Suprapubic skin (tissue), 4 donors: Measurements from ENCODE around the gene KCNK13.

Source experiments
- CTCF ChIP-seq, 2 donors: fragments of 200-600 bp in 1 of 2; fragments of 450-650 bp in 1 of 2; sonication (generic) in 1 of 2; IDR thresholded peaks; one replicate each; pipeline ENCODE4 v1.5.1; 2016 to 2019; ENCODE audit warnings: antibody characterized with exemption in 2 of 2, mild to moderate bottlenecking in 1 of 2, moderate library complexity in 1 of 2
- EP300 ChIP-seq: sonication (generic); formaldehyde crosslinking; IDR thresholded peaks from one replicate; pipeline ENCODE4 v1.6.1; 2017; ENCODE audit warnings: antibody characterized with exemption
- POLR2A ChIP-seq, 2 donors: fragments of 450-650 bp; IDR thresholded peaks; one replicate each; pipeline ENCODE4 v1.6.1; 2017; ENCODE audit warnings: antibody characterized with exemption in 2 of 2, mild to moderate bottlenecking in 2 of 2, moderate library complexity in 2 of 2
- POLR2AphosphoS5 ChIP-seq, 3 donors: sonication (generic); formaldehyde crosslinking; IDR thresholded peaks; one replicate each; pipeline ENCODE4 v1.6.1; 2017; ENCODE audit warnings: antibody characterized with exemption in 3 of 3

- TF ChIP-seq POLR2A (IDR thresholded peaks at IDR 0.05) (no peak), CTCF (IDR thresholded peaks at IDR 0.05) (no peak), EP300 (no peak), POLR2AphosphoS5 (IDR thresholded peaks at IDR 0.05) (no peak)
These were observed 669 bp upstream of the KCNK13 start for GRCh38 chr14:90060965-90061684.
